H1 (cell line): ENCODE measurements around the gene GAREM2. TPM values are rescaled to one million over a fixed set of nuclear protein-coding genes. Genes with fewer than 3 reads are reported as not detected.

Experiments
- EP300 ChIP-seq, 2 experiments: IDR thresholded peaks; 1 replicate in 1 of 2; 2 replicates in 1 of 2; pipeline ENCODE4 v1.6.1; 2011 to 2012; ENCODE audit warnings: low read depth in 2 of 2, low read length in 2 of 2, mild to moderate bottlenecking in 2 of 2, borderline replicate concordance in 1 of 2, inconsistent platforms in 1 of 2, moderate library complexity in 1 of 2
- GTF2F1 ChIP-seq: IDR thresholded peaks from 2 replicates; pipeline ENCODE4 v1.6.1; 2012; ENCODE audit warnings: low read depth, low read length, improper control_type of control experiment, borderline replicate concordance
- KDM5A ChIP-seq: fragments of 200-600 bp; IDR thresholded peaks from 2 replicates; pipeline ENCODE4 v1.7.1; 2012; ENCODE audit warnings: mild to moderate bottlenecking, low read length, inconsistent platforms, mixed read lengths
- POLR2A ChIP-seq, 2 experiments: IDR thresholded peaks; 1 replicate in 1 of 2; 2 replicates in 1 of 2; pipeline ENCODE4 v1.6.1; 2011; ENCODE audit warnings: low read depth in 2 of 2, low read length in 2 of 2, mild to moderate bottlenecking in 2 of 2; ENCODE audit errors: control extremely low read depth in 1 of 2
- polyA plus RNA-seq, 7 experiments: library from polyadenylated mRNA; depleted of rRNA in 3 of 7; stranded (reverse) in 5 of 7; unstranded in 2 of 7; fragments of >200 nt in 5 of 7; fragments of 200-250 nt in 2 of 7; gene quantifications; 1 replicate in 5 of 7; 2 replicates in 1 of 7; 4 replicates in 1 of 7; pipeline versions ENCODE4 v1.2.1 to v1.2.3, GENCODE V29; 2011 to 2013; ENCODE audit warnings: missing spikeins in 2 of 7, mixed read lengths in 2 of 7
- total RNA-seq: library from RNA; stranded (reverse); fragmentation: NEBNext Ultra II Directional; extraction: Animal tissue kit (Norgen Biotek cat#: 25700); gene quantifications from 2 replicates; pipeline ENCODE4 v1.2.1, GENCODE V29; 2021
- TF ChIP-seq, protein P1 (sequence below): IDR thresholded peaks from 2 replicates; pipeline ENCODE4 v1.6.1; 2012; ENCODE audit warnings: low read length, inconsistent platforms

Gene GAREM2
- total and polyA plus RNA-seq, 2 of the 8 experiments (the other 6 are each of a cell fraction or from before 2014, with no cell fraction given), result 19.9 TPM

DNA sequence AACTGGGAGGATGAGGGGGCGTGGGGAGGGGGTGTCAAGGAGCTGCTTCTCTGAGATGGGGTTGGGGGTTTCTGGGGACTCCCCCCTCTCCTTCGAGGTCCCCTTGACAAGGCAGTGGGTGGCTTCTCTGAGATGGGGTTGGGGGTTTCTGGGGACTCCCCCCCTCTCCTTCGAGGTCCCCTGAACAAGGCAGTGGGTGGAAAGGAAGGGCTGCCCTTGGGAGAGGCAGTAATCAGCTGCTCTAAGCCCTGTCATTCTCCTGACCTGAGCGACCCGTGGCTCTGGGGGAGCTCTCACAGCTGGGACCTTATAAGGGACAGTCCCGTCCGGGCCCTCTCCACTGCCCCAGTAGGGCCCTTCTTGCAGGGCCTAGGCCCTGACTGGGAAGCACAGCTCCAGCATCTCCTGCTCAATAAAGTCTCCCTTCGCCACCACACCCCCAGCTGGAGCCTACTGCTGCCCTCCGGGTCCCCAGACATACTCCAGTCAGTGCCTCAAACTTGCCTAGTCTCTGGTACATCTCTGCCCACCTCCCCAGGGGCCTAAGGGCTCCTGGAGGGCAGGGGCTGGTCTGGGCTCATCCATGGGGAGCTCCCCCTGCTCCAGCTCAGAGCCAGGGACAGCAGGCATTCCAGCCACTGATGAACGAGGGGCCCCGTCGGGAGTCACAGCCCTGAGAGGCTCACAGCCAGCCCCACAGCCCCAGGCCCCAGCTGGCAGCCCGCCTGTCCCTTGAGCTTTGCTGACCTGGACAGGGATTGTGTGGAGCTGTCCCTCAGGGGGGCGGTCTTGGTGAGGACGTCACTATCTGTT is 2.8 kb downstream of the GAREM2 start (continued):
- TF ChIP-seq POLR2A (IDR thresholded peaks at IDR 0.05; ENCODE audit: control extremely low read depth in 1 of 2, low read depth in 2 of 2, low read length in 2 of 2) (no peak), EP300 (IDR thresholded peaks at IDR 0.05; ENCODE audit: borderline replicate concordance in 1 of 2, low read depth in 2 of 2, low read length in 2 of 2) (no peak), KDM5A (no peak), GTF2F1 (no peak)
- TF ChIP-seq, protein P1, sequence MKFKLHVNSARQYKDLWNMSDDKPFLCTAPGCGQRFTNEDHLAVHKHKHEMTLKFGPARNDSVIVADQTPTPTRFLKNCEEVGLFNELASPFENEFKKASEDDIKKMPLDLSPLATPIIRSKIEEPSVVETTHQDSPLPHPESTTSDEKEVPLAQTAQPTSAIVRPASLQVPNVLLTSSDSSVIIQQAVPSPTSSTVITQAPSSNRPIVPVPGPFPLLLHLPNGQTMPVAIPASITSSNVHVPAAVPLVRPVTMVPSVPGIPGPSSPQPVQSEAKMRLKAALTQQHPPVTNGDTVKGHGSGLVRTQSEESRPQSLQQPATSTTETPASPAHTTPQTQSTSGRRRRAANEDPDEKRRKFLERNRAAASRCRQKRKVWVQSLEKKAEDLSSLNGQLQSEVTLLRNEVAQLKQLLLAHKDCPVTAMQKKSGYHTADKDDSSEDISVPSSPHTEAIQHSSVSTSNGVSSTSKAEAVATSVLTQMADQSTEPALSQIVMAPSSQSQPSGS, result no peak
